Activated T-cell treated with anti-CD3 and anti-CD28 coated beads, Interleukin-2, amount 50 U/mL, for 4 hours (primary cell): Measurements from ENCODE around the gene FHIT. TPM values are rescaled to one million over a fixed set of nuclear protein-coding genes. Genes with fewer than 3 reads are reported as not detected.

Experiments used
- ATAC-seq, 2 donors: fragments of 200-7000 bp; cut with Tn5 transposase; one replicate each; pipeline ENCODE4 v1.10.0; 2021
- DNase-seq: peaks from one replicate; pipeline ENCODE4 v3.0.0-alpha.2; 2020
- H3K27me3 Mint-ChIP-seq: one replicate; pipeline ENCODE4 v1.8.0; 2021; ENCODE audit warnings: low read depth, mixed read lengths
- H3K36me3 Mint-ChIP-seq: one replicate; pipeline ENCODE4 v1.8.0; 2022; ENCODE audit warnings: mixed read lengths; ENCODE audit not compliant: insufficient read depth
- H3K4me1 Mint-ChIP-seq: one replicate; pipeline ENCODE4 v1.8.0; 2021; ENCODE audit warnings: low read depth, mixed read lengths
- H3K4me3 Mint-ChIP-seq: one replicate; pipeline ENCODE4 v1.8.0; 2021; ENCODE audit warnings: mild to moderate bottlenecking, moderate library complexity, mixed read lengths
- H3K9me3 Mint-ChIP-seq: one replicate; pipeline ENCODE4 v1.8.0; 2021; ENCODE audit warnings: mixed read lengths
- total RNA-seq, 3 donors: library from RNA; stranded (reverse); gene quantifications; one replicate each; pipeline ENCODE4 v1.2.1, GENCODE V29; 2021

Gene FHIT
- total RNA-seq, 3 donors from 2014 or later, result 0.66 to 5.5 (median 2.4) TPM

DNA sequence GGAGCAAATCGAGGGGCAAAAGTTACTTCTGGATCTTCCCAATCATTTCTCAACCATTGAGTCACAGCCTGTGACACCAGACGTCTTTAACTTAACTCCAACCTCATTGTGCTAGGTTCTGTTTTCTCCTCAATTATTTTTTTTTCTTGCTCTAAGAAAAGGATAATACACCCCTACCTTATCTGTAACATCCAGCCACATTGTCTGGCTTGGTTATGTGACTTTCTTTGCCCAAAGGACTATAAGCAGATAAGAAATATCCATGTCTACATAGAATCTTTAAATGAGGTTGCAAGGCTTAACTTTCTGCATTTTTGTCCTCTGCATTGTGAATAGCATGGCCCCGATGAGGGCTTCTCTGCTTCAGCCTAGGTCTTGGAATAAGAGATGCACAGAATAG, 1419.0 kb downstream of the FHIT start:
- Mint-ChIP-seq H3K36me3 (peaks cover 8% of the 10 kb centered on the region), H3K27me3 (no peaks in the 10 kb centered on the region), H3K4me1 (peaks cover 7% of the 10 kb centered on the region), H3K4me3 (no peak overlapping the region), H3K9me3 (peaks cover 3% of the 10 kb centered on the region)
- DNase-seq (no peak), ATAC-seq (no peak)

DNA sequence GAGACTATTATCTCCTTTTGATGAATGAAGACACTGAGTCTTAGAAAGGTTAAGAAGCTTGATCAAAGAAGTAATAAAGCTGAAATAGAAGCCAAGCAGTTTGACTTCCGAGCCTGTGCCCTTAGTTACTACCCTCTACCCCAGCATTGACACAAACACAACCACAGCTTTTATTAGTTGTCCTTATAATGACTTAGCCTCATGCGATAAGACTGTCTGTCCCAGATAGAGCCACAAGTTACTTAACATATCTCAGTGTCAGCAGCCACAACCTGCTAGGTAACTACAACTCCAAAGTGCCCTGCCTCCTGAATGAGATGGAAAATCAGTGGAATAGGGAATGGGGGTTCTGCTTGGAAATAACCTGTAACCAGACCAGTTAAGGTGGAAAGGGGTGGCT, 1419.9 kb downstream of the FHIT start:
- no peaks in the 10 kb centered on the region for H3K27me3 Mint-ChIP-seq
- H3K36me3 Mint-ChIP-seq, result peaks cover 8% of the 10 kb centered on the region

DNA sequence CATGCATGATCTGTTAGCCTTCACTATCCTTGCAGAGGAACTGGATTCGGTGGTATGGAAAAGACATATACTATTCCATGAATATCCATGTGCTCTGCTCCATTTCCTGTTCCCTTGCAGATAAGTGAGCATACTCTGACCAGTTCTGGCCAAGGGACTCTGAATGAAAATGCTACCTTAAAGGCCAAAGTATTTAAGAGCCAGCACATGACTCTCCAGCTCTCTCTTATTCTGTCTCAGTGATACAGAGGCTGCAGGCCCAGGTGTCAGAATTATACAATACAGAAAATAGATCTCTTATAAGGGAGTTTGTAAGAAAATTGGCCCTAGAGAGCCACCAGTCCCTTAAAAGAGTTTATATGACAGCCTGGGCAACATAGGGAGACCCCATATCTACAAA, 1421.7 kb downstream of the FHIT start:
- H3K4me1 Mint-ChIP-seq, result peaks cover 9% of the 10 kb centered on the region
- H3K4me3 Mint-ChIP-seq, result no peak overlapping the region
- DNase-seq (no peak), ATAC-seq (no peak)
- peaks cover 4% of the 10 kb centered on the region for H3K36me3 Mint-ChIP-seq
- no peaks in the 10 kb centered on the region for H3K27me3 Mint-ChIP-seq
- H3K9me3 Mint-ChIP-seq, result no peaks in the 10 kb centered on the region

More for the DNA sequence above, 1419.9 kb downstream of the FHIT start:
- DNase-seq (no peak), ATAC-seq (no peak)
- peaks cover 3% of the 10 kb centered on the region for H3K9me3 Mint-ChIP-seq
- peaks cover 7% of the 10 kb centered on the region for H3K4me1 Mint-ChIP-seq
- no peak overlapping the region for H3K4me3 Mint-ChIP-seq

DNA sequence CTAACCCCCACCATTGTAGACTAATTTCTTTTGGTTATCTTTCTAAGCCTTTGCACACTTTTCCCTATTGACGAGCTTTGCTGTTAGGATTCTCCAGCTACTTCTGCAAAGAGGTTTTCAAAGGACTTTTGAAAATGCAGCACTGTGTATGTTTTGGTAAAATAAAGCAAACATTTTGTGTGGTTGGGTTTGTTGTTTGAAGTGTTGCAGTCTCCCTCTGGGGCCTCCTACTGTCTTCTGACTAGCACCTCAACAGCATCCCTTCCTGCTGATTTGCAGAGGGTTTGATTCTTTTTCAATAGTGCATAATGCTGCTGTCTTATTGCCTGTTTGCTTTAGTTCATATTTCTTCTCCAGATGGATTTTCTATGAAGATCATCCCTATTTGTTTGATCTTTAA, 1426.4 kb downstream of the FHIT start:
- ATAC-seq, result no peak
- Mint-ChIP-seq H3K4me3 (no peak overlapping the region), H3K36me3 (peaks cover 7% of the 10 kb centered on the region), H3K27me3 (no peaks in the 10 kb centered on the region), H3K9me3 (no peaks in the 10 kb centered on the region), H3K4me1 (peaks cover 14% of the 10 kb centered on the region)
- DNase-seq, result no peak

DNA sequence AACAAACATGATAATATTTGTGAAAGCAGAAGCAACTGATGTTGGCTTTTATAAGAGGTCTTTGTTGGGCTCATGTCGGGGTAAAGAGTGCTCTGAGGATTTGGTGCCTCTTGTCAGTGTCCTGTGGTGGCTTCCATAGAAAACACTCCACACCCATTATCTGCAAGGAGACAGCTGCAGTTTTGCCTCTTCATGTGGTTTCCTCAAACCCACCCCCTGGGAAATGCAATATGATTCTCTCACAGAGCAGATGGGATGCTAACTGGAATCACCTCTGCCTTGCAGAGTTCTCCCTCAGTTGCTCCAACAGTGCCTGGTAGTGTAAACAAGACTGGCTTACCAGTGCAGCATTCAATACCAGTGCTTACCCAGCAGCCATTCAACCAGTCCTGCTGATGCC, 1430.0 kb downstream of the FHIT start:
- peaks cover 11% of the 10 kb centered on the region for H3K4me1 Mint-ChIP-seq
- no peaks in the 10 kb centered on the region for H3K27me3 Mint-ChIP-seq
- ATAC-seq, result no peak
- peaks cover 12% of the 10 kb centered on the region for H3K36me3 Mint-ChIP-seq
- no peak for DNase-seq
- no peaks in the 10 kb centered on the region for H3K9me3 Mint-ChIP-seq
- H3K4me3 Mint-ChIP-seq, result no peak overlapping the region

DNA sequence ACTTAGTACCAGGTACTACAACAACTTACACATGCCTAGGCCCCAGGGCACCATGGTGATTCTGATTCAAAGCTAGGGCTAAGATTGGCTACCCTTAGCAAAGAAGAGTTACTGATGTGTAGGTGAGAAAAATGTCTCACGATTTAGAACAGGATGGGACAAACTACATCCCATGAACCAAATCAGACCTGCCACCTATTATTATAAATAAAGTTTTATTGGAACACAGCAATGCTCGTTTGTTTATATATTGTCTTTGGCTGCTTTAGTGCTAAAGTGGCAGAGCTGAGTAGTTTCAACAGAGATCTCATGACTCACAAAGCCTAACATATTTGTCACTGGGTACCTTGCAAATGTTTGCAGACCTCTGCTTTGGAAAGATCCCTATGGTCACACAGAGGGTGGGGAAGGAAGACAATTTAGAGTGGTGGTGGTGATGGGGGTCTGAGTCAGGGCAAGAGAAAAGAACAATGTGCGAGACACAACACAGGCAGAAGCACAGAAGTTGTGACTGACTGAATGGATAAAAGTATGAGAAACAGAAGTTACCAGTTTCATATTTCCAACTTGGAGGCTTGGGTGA, 1430.8 kb downstream of the FHIT start:
- DNase-seq (no peak), ATAC-seq (peak; percentile 72 to 86)
- no peaks in the 10 kb centered on the region for H3K9me3 Mint-ChIP-seq
- peaks cover 14% of the 10 kb centered on the region for H3K36me3 Mint-ChIP-seq
- H3K4me1 Mint-ChIP-seq, result peaks cover 11% of the 10 kb centered on the region
- H3K27me3 Mint-ChIP-seq, result no peaks in the 10 kb centered on the region
- no peak overlapping the region for H3K4me3 Mint-ChIP-seq

DNA sequence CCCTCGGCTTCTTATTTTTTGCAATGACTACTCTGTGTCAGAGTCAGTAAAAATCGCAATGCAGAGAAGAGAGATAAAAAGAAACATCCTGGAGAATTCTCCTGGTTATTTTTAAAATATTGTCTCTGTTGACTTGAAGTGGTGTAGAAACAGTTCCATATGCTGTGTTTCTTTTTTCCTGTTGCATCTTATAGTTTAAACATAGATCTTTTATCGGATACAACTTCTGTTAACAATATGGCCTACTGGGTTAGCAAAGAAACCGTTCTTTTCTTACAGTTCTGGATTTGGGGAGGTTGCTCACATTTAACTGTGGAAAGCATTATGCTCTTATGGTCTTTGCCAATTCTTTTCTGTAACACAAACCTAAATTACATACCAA, 1432.3 kb downstream of the FHIT start:
- no peak overlapping the region for H3K4me3 Mint-ChIP-seq
- no peaks in the 10 kb centered on the region for H3K9me3 Mint-ChIP-seq
- DNase-seq (no peak), ATAC-seq (no peak)
- peaks cover 15% of the 10 kb centered on the region for H3K36me3 Mint-ChIP-seq
- peaks cover 9% of the 10 kb centered on the region for H3K4me1 Mint-ChIP-seq
- no peaks in the 10 kb centered on the region for H3K27me3 Mint-ChIP-seq

DNA sequence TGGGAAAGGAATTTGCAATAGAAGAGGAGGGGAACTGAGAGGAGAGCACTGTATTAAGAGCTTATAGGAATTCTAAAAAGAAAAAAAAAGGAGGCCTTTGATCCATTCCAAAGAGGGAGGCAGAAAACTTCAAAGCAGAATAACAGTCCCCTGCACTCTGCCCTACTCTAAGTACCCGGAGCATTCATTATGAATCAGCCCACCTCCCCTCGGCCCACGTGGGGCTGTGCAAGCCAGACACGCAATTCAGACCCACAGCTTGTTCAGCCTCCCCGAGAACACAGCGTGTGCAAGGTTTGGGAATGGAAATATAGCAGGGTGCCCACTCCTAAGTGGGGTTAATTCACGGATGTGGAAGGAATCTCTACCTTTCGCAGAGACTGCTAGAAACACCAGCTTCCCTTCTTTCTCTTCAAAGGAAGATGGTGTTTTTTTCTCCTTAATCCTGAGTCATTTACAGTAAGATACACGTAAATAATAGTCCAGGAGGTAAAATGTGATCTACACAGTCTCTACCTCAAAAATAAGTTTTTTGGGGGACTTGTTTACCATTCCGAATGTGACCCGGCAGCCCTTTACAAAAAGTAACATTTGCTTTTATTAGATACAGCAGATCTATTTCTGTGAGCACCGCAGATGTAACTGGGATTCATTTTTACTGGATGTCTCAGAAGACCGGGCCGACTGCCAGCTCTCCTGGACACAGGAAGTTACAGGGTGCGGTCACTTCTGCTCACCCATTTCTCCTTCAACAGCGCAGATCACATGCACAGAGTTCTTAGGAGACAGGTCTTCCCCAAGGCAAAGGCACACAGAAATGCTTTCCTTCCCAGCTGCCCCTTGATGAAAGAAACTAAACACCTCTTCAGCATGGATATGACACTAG, 1433.0 kb downstream of the FHIT start:
- H3K9me3 Mint-ChIP-seq, result no peaks in the 10 kb centered on the region
- H3K36me3 Mint-ChIP-seq, result peaks cover 14% of the 10 kb centered on the region
- no peak for ATAC-seq
- peaks cover 9% of the 10 kb centered on the region for H3K4me1 Mint-ChIP-seq
- no peak overlapping the region for H3K4me3 Mint-ChIP-seq
- no peak for DNase-seq
- H3K27me3 Mint-ChIP-seq, result no peaks in the 10 kb centered on the region

DNA sequence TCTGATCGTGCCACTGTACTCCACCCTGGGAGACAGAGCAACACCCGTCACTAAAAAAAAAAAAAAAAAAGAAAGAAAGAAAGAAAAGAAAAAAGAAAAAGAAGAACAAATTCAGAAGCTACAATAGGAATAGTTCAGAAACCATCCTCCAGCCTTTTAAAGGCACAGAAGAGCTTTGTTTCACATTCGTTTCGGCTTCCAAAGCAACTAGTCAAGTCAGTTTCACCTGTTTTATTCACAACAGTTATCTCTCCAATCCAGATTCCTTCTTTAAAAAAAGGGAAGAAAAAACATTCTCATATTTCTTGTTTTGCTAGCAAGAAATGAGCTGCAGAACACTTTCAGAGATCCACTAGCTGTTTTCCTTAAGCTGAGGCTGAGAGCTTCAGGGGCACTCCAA, 1433.7 kb downstream of the FHIT start:
- Mint-ChIP-seq H3K36me3 (peaks cover 13% of the 10 kb centered on the region), H3K4me1 (peaks cover 9% of the 10 kb centered on the region), H3K27me3 (no peaks in the 10 kb centered on the region), H3K9me3 (no peaks in the 10 kb centered on the region), H3K4me3 (no peak overlapping the region)
- DNase-seq (no peak), ATAC-seq (no peak)

DNA sequence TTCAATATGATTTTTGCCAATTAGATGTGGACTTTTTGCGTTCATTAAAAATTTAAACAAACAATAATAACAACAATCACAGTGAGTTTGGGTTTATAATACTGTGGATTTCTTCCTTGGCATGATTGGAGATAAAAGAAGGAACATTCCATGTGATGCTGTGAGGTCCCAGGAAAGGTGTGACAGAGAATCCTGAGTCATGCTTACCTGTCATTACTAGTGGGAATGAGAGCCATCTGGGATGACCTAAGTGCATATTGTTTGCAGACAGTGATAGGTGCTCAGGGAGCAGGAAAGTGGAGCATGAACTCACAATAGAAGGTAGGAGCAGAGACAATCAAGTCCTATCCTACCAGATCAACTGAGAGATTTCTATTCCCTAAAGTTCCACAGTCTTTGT, 1434.9 kb downstream of the FHIT start:
- peaks cover 11% of the 10 kb centered on the region for H3K4me1 Mint-ChIP-seq
- ATAC-seq (no peak), DNase-seq (no peak)
- no peak overlapping the region for H3K4me3 Mint-ChIP-seq
- H3K36me3 Mint-ChIP-seq, result peaks cover 13% of the 10 kb centered on the region
- no peaks in the 10 kb centered on the region for H3K27me3 Mint-ChIP-seq
- no peaks in the 10 kb centered on the region for H3K9me3 Mint-ChIP-seq

DNA sequence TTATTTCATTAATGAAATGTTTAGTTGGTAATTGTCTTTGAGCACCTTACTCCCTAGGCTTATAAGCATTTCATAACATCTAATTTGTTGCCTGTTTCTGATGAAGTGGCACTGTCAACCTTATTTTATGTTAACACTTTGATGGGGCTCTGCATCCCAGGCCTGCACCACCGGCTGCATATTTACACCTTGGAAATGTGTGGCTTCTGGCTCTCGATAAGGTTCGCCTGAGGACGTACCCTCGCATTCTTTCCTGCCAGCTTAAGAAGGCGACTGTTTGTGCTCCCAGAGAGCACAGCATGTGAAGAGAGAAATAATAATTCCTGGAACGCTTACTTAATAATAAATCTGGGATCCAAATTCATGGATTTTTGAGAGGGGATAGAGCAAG, 1438.1 kb downstream of the FHIT start:
- DNase-seq (no peak), ATAC-seq (no peak)
- Mint-ChIP-seq H3K36me3 (peaks cover 16% of the 10 kb centered on the region), H3K9me3 (no peaks in the 10 kb centered on the region), H3K4me3 (no peak overlapping the region), H3K4me1 (peaks cover 8% of the 10 kb centered on the region), H3K27me3 (no peaks in the 10 kb centered on the region)

DNA sequence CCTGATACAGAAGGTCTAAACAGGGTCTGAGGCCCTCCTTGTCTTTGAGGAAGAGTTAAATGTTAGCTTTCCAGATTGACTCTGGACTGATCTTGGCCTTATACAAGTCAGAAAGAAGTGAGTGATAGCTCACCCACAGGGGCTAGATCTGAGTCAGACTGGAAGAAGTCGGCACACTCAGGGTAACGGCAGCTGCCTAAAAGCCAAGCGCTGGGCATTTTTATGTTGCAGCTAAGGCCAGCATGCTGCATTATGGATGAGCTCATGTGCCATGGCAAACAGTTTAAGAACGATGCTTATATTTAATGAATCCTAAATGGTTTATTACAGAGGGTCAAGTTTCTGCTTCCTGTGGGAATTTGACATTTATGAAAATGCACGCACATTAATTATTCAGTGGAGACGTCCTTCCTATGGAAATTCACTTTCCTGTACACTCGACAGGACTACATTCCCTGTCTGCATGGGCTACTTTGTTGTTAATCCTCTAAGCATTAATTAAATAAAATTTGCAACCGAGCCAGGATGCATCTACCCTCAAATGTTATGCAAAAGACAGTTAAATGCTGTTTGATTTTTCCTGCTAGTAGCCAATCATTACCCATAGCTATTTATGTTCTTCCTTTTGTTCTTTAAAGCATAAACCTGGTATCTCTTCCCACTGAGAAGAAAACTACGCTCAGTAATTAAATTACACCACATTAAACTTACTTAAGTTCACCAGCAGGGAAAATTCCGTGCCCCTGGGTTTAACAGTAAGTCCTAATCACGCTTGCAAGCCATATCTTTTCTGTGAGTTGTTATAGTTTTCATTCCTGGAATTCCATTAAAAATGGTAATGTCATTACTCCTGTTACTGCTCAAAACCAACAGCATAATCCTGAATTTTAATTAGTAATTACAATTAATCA, 1438.8 kb downstream of the FHIT start:
- Mint-ChIP-seq H3K4me1 (peaks cover 6% of the 10 kb centered on the region), H3K4me3 (no peak overlapping the region), H3K36me3 (peaks cover 12% of the 10 kb centered on the region), H3K27me3 (no peaks in the 10 kb centered on the region), H3K9me3 (no peaks in the 10 kb centered on the region)
- ATAC-seq (no peak), DNase-seq (no peak)

DNA sequence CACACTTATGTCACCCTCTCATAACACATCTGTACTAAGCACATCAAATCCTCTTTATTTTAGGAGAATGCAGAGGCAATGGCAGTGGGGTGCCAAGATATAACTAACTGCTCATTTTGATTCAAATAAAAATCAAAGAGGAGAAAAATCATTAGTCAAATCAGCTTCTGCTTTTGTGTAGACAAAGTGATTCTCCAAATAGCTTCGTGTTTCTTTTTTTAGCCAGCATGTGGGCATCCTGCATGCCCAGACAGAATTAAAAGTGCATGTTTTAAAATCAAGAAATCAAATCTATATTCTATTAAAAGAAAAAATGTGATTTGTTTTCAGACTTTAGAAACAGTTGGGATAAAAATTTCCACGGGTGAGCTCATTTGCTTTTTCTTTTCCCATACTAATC, 1440.1 kb downstream of the FHIT start:
- Mint-ChIP-seq H3K36me3 (peaks cover 11% of the 10 kb centered on the region), H3K27me3 (no peaks in the 10 kb centered on the region), H3K9me3 (no peaks in the 10 kb centered on the region)

DNA sequence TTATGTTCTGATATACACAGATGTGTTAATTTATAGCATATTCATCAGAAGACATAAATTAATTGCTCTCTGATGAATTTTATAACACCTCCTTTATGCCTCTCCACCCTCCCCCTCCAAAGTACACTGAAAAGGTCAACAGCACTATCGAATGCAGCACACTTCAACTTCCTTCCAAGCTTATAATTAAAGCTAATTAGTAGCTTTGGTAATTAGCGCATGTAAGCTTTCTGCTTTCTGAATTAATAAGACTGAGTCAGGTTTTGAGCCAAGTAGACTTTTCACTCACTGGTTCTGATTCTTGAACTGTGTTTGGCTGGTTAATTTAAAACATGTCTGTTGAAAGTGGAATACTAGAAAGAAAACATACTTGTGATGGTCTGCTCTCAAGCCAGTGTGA, 1440.6 kb downstream of the FHIT start:
- Mint-ChIP-seq H3K27me3 (no peaks in the 10 kb centered on the region), H3K9me3 (no peaks in the 10 kb centered on the region), H3K4me1 (peaks cover 6% of the 10 kb centered on the region), H3K4me3 (no peak overlapping the region), H3K36me3 (peaks cover 11% of the 10 kb centered on the region)
- ATAC-seq (no peak), DNase-seq (no peak)

More for the DNA sequence above, 1440.1 kb downstream of the FHIT start:
- Mint-ChIP-seq H3K4me3 (no peak overlapping the region), H3K4me1 (peaks cover 6% of the 10 kb centered on the region)
- ATAC-seq (no peak), DNase-seq (no peak)
